Mucosa of stomach (tissue), 1 donor: Measurements from ENCODE around the gene NMRAL1.

Source experiments
- H3K27me3 ChIP-seq: one replicate; pipeline ENCODE4 v1.7.0; 2013; ENCODE audit warnings: mild to moderate bottlenecking, low read length; ENCODE audit not compliant: control insufficient read depth, insufficient read depth
- H3K36me3 ChIP-seq: one replicate; pipeline ENCODE4 v1.7.0; 2013; ENCODE audit warnings: low read length; ENCODE audit not compliant: control insufficient read depth, insufficient read depth
- H3K4me1 ChIP-seq: one replicate; pipeline ENCODE4 v1.7.0; 2013; ENCODE audit warnings: mild to moderate bottlenecking, low read length; ENCODE audit not compliant: control insufficient read depth, insufficient read depth
- H3K4me3 ChIP-seq: one replicate; pipeline ENCODE4 v1.7.0; 2013; ENCODE audit warnings: low read length
- H3K9ac ChIP-seq: one replicate; pipeline ENCODE4 v1.7.0; 2013; ENCODE audit warnings: mild to moderate bottlenecking, low read length, moderate library complexity
- H3K9me3 ChIP-seq: one replicate; pipeline ENCODE4 v1.7.0; 2013; ENCODE audit warnings: mild to moderate bottlenecking, low read length, moderate library complexity; ENCODE audit not compliant: control insufficient read depth
- donor health status: Pancreatic carcinoma.

NMRAL1 gene

GRCh38 chr16:4428500-4428899, 45.9 kb downstream of the NMRAL1 start:
- H3K9ac ChIP-seq, result no peak overlapping the region
- H3K36me3 ChIP-seq, result no peaks in the 10 kb centered on the region
- H3K9me3 ChIP-seq, result no peaks in the 10 kb centered on the region
- no peak overlapping the region for H3K4me3 ChIP-seq
- no peaks in the 10 kb centered on the region for H3K27me3 ChIP-seq
- peaks cover 11% of the 10 kb centered on the region for H3K4me1 ChIP-seq

GRCh38 chr16:4426722-4427372, 47.6 kb downstream of the NMRAL1 start:
- Histone ChIP-seq H3K4me1 (peaks cover 11% of the 10 kb centered on the region), H3K9ac (peak overlapping the region; percentile 94), H3K36me3 (no peaks in the 10 kb centered on the region), H3K4me3 (peak overlapping the region; percentile 90), H3K27me3 (no peaks in the 10 kb centered on the region), H3K9me3 (no peaks in the 10 kb centered on the region)

- Histone ChIP-seq H3K27me3 (no peaks in the 10 kb centered on the region), H3K9me3 (no peaks in the 10 kb centered on the region), H3K4me1 (peaks cover 11% of the 10 kb centered on the region), H3K9ac (peak overlapping the region; percentile 94), H3K36me3 (no peaks in the 10 kb centered on the region), H3K4me3 (peak overlapping the region; percentile 90)
Measured at GRCh38 chr16:4426021-4426684, 48.3 kb downstream of the NMRAL1 start.

GRCh38 chr16:4425378-4426020, 48.9 kb downstream of the NMRAL1 start, which contains the start of gene DNAJA3:
Gene DNAJA3, plus strand, starts transcription at chr16:4425868. Its CDS starts 14 bp downstream, at chr16:4425882.
- H3K9ac ChIP-seq, result peak within 1 kb of the TSS; percentile 94
- no peaks in the 10 kb centered on the region for H3K36me3 ChIP-seq
- H3K27me3 ChIP-seq, result no peaks in the 10 kb centered on the region
- H3K4me3 ChIP-seq, result peak within 1 kb of the TSS; percentile 90
- H3K4me1 ChIP-seq, result peaks cover 11% of the 10 kb centered on the region
- H3K9me3 ChIP-seq, result no peaks in the 10 kb centered on the region

DNA sequence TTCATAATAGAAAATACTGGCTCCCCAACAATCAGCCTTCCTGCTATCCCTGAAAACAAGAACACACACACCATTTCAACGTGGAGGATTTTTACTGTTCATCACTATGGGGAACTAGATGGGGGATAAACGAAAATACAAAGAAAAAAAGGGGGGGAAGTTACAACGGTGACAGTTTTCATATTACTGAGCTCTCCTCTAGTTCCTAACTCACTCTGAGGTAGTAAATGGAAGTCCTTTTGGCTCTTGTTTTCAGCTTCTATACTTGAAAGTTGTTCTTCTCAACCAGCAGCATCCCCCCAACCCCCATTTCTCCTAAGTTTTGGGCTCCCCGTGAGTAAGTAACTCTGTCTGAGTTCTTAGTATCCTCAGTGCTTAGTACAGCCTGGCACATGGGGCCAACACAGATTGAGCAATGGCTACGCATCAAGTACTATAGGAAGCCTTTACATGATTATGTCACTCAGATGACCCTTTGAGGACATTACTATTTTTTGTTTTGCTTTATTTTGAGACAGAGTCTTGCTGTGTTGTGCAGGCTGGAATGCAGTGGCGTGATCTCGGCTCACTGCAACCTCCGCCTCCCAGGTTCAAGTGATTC, 53.8 kb downstream of the NMRAL1 start:
- peaks cover 5% of the 10 kb centered on the region for H3K4me1 ChIP-seq
- no peaks in the 10 kb centered on the region for H3K36me3 ChIP-seq

GRCh38 chr16:4419402-4419959, 54.9 kb downstream of the NMRAL1 start:
- no peaks in the 10 kb centered on the region for H3K36me3 ChIP-seq
- H3K27me3 ChIP-seq, result no peaks in the 10 kb centered on the region
- no peak overlapping the region for H3K4me3 ChIP-seq
- H3K9ac ChIP-seq, result no peak overlapping the region
- peaks cover 16% of the 10 kb centered on the region for H3K4me1 ChIP-seq
- H3K9me3 ChIP-seq, result no peaks in the 10 kb centered on the region

More for the DNA sequence above, 53.8 kb downstream of the NMRAL1 start:
- no peaks in the 10 kb centered on the region for H3K27me3 ChIP-seq
- no peaks in the 10 kb centered on the region for H3K9me3 ChIP-seq
- H3K4me3 ChIP-seq, result no peak overlapping the region
- H3K9ac ChIP-seq, result no peak overlapping the region

- Histone ChIP-seq H3K27me3 (no peaks in the 10 kb centered on the region), H3K4me1 (peaks cover 18% of the 10 kb centered on the region), H3K9me3 (no peaks in the 10 kb centered on the region), H3K9ac (peak within 1 kb of the TSS; percentile 60), H3K36me3 (peaks cover 12% of the 10 kb centered on the region), H3K4me3 (peak within 1 kb of the TSS; percentile 48)
Measured at GRCh38 chr16:4416200-4417032, 58.0 kb downstream of the NMRAL1 start, which contains the start of gene CORO7. Gene CORO7, minus strand, starts transcription at chr16:4416596. Its CDS starts 78 bp downstream, at chr16:4416518.

DNA sequence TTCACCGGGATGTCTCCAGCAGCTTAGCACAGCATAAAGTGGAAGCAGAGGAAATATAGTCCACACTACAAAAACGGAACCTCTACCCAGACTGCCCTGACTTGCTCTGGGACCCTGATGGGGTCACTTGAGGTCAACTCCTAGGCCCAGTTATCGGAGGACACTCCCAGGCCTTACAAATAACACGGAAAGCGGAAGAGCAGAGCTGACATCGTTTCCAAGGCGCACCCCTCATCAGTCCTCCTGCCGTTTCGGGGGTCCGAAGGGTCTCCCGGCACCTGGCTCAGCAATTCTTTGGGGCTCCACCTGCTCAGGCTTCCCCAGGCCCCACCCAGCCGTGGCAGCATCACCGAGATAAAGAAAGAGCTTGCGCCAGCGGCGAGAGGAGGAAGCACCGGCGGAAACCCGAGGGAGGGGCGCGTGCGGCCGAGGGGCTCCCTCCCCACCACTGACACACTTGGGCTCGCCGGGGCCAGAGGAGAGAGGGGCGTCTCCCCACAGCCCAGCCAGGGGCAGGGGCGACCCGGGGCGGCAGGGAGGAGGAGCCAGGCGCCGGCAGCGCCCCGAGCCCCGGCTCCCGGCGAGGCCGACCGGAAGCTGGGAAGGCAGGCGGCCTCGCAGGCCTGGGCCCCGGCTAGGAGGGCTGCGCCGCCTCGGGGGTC, 58.8 kb downstream of the NMRAL1 start:
- Histone ChIP-seq H3K36me3 (peaks cover 12% of the 10 kb centered on the region), H3K27me3 (no peaks in the 10 kb centered on the region), H3K4me3 (peak overlapping the region; percentile 48), H3K9ac (peak overlapping the region; percentile 60), H3K4me1 (peaks cover 23% of the 10 kb centered on the region), H3K9me3 (no peaks in the 10 kb centered on the region)

GRCh38 chr16:4414187-4414917, 60.1 kb downstream of the NMRAL1 start:
- H3K4me3 ChIP-seq, result no peak overlapping the region
- H3K27me3 ChIP-seq, result no peaks in the 10 kb centered on the region
- peaks cover 12% of the 10 kb centered on the region for H3K36me3 ChIP-seq
- peaks cover 31% of the 10 kb centered on the region for H3K4me1 ChIP-seq
- H3K9ac ChIP-seq, result no peak overlapping the region
- H3K9me3 ChIP-seq, result no peaks in the 10 kb centered on the region

DNA sequence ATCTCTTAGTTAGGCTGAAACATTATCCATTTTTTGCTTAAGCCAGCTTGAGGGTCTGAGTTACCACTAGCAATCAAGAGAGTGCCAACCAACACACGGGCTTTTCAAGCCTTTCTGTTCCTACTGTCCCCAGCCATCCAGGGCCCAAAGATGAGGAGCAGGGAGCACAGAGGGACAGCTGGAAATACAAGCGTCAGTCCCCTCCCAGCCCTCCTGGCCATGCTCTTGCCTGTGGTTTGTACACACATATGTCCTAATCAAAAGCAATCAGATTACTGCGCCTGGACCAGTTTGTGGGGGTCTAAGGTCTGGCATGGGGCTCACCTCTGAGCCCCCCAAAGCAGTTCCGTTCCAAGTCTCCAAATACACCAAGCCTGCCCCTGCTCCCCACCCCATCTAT, 61.6 kb downstream of the NMRAL1 start:
- Histone ChIP-seq H3K27me3 (no peaks in the 10 kb centered on the region), H3K4me1 (peaks cover 31% of the 10 kb centered on the region), H3K4me3 (no peak overlapping the region), H3K9me3 (no peaks in the 10 kb centered on the region), H3K36me3 (peaks cover 16% of the 10 kb centered on the region), H3K9ac (no peak overlapping the region)
